Measurements from ENCODE around the gene C14orf132. TPM values are rescaled to one million over a fixed set of nuclear protein-coding genes. Genes with fewer than 3 reads are reported as not detected.

The C14orf132 gene
- total RNA-seq, 2 donors from 2014 or later: 2.1 to 3.4 TPM

DNA sequence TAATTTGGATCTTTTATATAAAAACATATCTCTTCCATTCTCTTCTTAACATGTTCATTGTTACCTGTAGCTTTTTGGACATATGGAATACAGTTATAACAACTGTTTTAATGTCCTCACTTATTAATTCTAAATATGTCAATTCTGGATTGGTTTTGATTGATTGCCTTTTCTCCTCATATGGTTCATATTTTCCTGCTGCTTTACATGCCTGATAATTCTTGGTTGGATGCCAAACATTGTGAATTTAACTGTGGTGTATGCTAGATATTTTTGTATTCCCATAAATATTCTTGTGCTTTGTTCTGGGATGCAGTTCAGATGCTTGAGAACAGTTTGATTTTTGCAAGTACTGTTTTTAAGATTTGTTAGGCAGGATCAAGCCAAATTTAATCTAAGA is 10.8 kb downstream of the C14orf132 start:
- Mint-ChIP-seq H3K36me3 (ENCODE audit: insufficient read depth in 2 of 2) (no peaks in the 10 kb centered on the region), H3K9me3 (no peaks in the 10 kb centered on the region), H3K27ac (no peak overlapping the region), H3K4me1 (ENCODE audit: low read depth) (no peaks in the 10 kb centered on the region), H3K27me3 (ENCODE audit: low read depth) (no peaks in the 10 kb centered on the region), H3K4me3 (no peak overlapping the region)
- DNase-seq: no peak
- ATAC-seq (replicated peaks in 1 of 2): no peak

DNA sequence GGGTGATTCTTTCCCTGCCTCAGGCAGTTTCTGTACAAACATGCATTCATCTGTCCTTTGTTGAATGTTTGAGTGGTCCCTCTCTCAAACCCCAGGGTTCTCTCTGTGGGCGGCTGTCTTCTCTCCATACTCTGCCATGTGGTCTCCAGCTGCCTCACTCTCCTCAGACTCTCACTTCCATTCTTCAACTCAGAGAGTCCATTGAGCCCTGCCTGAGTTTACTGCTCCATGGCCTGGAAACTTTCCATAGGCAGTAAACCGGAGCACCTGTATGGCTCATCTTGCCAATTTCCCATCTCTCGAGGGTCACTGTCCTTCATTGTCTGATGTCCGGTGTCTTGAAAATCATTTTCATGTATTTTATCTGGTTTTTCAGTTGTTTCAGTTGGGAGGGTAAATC is 11.3 kb downstream of the C14orf132 start:
- no peaks in the 10 kb centered on the region for H3K27me3 Mint-ChIP-seq (ENCODE audit: low read depth)
- H3K27ac Mint-ChIP-seq: no peak overlapping the region
- H3K9me3 Mint-ChIP-seq: no peaks in the 10 kb centered on the region
- DNase-seq (no peak), ATAC-seq (replicated peaks in 1 of 2) (no peak)
- no peaks in the 10 kb centered on the region for H3K36me3 Mint-ChIP-seq (ENCODE audit: insufficient read depth in 2 of 2)
- H3K4me3 Mint-ChIP-seq: no peak overlapping the region
- no peaks in the 10 kb centered on the region for H3K4me1 Mint-ChIP-seq (ENCODE audit: low read depth)

GRCh38 chr14:96051231-96051630 is 12.1 kb downstream of the C14orf132 start:
- ATAC-seq (replicated peaks in 1 of 2): no peak
- DNase-seq: no peak
- Mint-ChIP-seq H3K27me3 (ENCODE audit: low read depth) (no peaks in the 10 kb centered on the region), H3K9me3 (no peaks in the 10 kb centered on the region), H3K36me3 (ENCODE audit: insufficient read depth in 2 of 2) (no peaks in the 10 kb centered on the region), H3K4me1 (ENCODE audit: low read depth) (no peaks in the 10 kb centered on the region), H3K4me3 (no peak overlapping the region), H3K27ac (no peak overlapping the region)

GRCh38 chr14:96051642-96052540 is 12.7 kb downstream of the C14orf132 start:
- DNase-seq: no peak
- Mint-ChIP-seq H3K27ac (no peak overlapping the region), H3K36me3 (ENCODE audit: insufficient read depth in 2 of 2) (no peaks in the 10 kb centered on the region), H3K4me3 (no peak overlapping the region), H3K9me3 (no peaks in the 10 kb centered on the region), H3K27me3 (ENCODE audit: low read depth) (no peaks in the 10 kb centered on the region), H3K4me1 (ENCODE audit: low read depth) (no peaks in the 10 kb centered on the region)
- no peak for ATAC-seq (replicated peaks in 1 of 2)

DNA sequence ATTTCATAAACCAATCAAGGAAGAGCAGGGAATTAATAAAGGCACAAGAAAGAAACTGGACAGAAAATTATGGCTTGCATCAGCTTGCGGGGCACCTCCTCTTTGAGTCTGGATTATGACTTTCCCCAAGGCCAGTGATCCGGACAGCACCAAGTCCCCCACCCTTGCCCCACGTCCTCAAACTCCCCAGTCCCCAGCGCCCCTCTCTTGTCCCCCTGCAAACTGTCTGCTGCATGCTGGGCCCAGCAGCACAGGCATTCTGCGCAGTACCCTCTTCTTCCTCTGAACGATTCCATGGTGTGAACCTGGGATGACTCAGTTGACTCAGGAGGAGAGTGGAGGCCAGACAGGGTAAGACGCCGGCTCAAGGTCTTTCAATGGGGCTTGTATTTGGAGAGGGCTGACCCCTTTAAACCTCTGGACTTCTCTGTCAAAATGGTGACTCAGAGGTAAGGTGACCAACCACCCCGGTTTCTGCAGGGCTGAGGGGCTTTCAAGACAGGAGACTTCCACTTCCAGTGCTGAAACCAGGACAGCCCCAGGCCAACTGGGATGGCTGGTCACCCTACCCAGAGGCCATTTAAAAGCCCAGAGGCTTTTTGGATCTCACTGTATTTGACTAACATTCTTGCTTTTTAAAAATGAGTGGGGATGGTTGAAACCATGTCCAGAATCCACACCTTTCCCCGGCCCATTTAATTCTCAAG is 13.5 kb downstream of the C14orf132 start:
- no peak overlapping the region for H3K4me3 Mint-ChIP-seq
- no peaks in the 10 kb centered on the region for H3K36me3 Mint-ChIP-seq (ENCODE audit: insufficient read depth in 2 of 2)
- no peaks in the 10 kb centered on the region for H3K27me3 Mint-ChIP-seq (ENCODE audit: low read depth)
- no peaks in the 10 kb centered on the region for H3K4me1 Mint-ChIP-seq (ENCODE audit: low read depth)
- no peak overlapping the region for H3K27ac Mint-ChIP-seq
- DNase-seq (no peak), ATAC-seq (replicated peaks in 1 of 2) (no peak)
- H3K9me3 Mint-ChIP-seq: no peaks in the 10 kb centered on the region

DNA sequence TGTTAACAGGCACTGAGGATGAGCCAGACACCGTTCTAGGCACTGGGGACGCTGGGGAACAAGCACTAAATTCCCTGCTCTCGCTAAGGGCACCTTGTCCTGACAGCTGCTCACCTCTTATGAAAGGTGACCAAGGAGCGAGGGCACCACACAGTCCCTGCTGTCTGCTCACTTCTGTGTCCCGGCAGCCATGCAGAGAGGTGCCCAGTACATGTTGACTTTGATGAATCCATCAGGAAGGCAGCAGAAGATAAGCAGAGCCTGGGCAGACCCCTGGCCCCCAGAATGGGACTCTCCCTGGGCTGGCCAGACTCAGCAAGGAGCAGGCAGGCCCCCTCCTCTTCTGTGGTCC is 14.1 kb downstream of the C14orf132 start:
- DNase-seq: no peak
- Mint-ChIP-seq H3K9me3 (no peaks in the 10 kb centered on the region), H3K4me3 (no peak overlapping the region), H3K36me3 (ENCODE audit: insufficient read depth in 2 of 2) (no peaks in the 10 kb centered on the region), H3K27me3 (ENCODE audit: low read depth) (no peaks in the 10 kb centered on the region), H3K4me1 (ENCODE audit: low read depth) (no peaks in the 10 kb centered on the region), H3K27ac (no peak overlapping the region)
- no peak for ATAC-seq (replicated peaks in 1 of 2)

GRCh38 chr14:96053600-96054381 is 14.6 kb downstream of the C14orf132 start:
- no peaks in the 10 kb centered on the region for H3K4me1 Mint-ChIP-seq (ENCODE audit: low read depth)
- no peak overlapping the region for H3K4me3 Mint-ChIP-seq
- DNase-seq (no peak), ATAC-seq (replicated peaks in 1 of 2) (no peak)
- H3K9me3 Mint-ChIP-seq: no peaks in the 10 kb centered on the region
- H3K27ac Mint-ChIP-seq: no peak overlapping the region
- H3K36me3 Mint-ChIP-seq (ENCODE audit: insufficient read depth in 2 of 2): no peaks in the 10 kb centered on the region
- H3K27me3 Mint-ChIP-seq (ENCODE audit: low read depth): no peaks in the 10 kb centered on the region

- H3K27me3 Mint-ChIP-seq (ENCODE audit: low read depth): no peaks in the 10 kb centered on the region
- H3K9me3 Mint-ChIP-seq: no peaks in the 10 kb centered on the region
- H3K27ac Mint-ChIP-seq: no peak overlapping the region
- H3K4me3 Mint-ChIP-seq: no peak overlapping the region
- H3K4me1 Mint-ChIP-seq (ENCODE audit: low read depth): no peaks in the 10 kb centered on the region
- DNase-seq (no peak), ATAC-seq (replicated peaks in 1 of 2) (no peak)
- no peaks in the 10 kb centered on the region for H3K36me3 Mint-ChIP-seq (ENCODE audit: insufficient read depth in 2 of 2)
These were observed 15.5 kb downstream of the C14orf132 start for GRCh38 chr14:96054661-96055060.

- H3K4me1 Mint-ChIP-seq (ENCODE audit: low read depth): no peaks in the 10 kb centered on the region
- DNase-seq (no peak), ATAC-seq (replicated peaks in 1 of 2) (no peak)
- H3K27me3 Mint-ChIP-seq (ENCODE audit: low read depth): no peaks in the 10 kb centered on the region
- no peak overlapping the region for H3K4me3 Mint-ChIP-seq
- no peaks in the 10 kb centered on the region for H3K9me3 Mint-ChIP-seq
- no peak overlapping the region for H3K27ac Mint-ChIP-seq
- H3K36me3 Mint-ChIP-seq (ENCODE audit: insufficient read depth in 2 of 2): no peaks in the 10 kb centered on the region
These were observed 16.0 kb downstream of the C14orf132 start for GRCh38 chr14:96055065-96055752.

GRCh38 chr14:96055753-96056508 is 16.8 kb downstream of the C14orf132 start:
- no peaks in the 10 kb centered on the region for H3K36me3 Mint-ChIP-seq (ENCODE audit: insufficient read depth in 2 of 2)
- H3K27me3 Mint-ChIP-seq (ENCODE audit: low read depth): no peaks in the 10 kb centered on the region

DNA sequence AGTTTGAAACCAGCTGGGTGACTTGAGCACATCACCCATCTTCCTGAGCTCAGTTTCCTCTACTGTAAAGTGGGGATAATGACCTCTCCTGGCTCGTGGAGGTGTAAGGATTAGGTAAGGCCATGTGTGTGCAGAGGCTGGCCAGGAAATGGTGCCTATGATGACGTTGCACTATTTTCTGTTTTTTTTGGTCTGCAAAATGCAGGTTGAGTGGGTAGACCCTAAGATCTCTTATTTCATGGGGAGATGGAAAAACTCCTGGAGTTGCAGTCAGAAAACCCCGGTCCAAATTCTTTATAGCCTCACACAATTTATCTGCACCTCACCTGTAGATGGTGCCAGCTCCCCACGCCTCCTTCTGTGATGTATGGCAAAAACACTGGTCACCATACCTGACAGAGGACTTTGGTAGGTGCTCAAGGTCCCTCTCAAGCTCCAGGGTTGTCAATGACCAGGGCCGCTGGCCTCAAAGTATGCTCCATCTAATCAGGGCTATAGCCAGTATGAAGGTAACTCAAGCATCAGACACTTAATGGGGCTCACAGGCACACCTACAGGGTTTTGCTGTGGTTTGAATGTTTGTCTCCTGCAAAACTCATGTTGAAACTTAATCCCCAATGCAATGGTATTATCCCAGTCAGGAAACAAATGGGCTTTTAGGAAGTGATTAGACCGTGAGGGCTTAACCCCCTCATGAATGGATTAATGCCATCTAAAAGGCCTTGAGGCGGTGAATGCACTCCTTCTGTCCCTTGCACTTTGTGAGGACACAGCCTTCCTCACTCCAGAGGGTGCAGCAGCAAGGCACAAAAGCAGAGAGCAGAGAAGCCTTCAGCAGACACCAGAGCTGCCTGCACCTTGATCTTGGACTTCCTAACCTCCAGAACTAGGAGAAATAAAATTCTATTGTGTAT is 17.6 kb downstream of the C14orf132 start:
- H3K27me3 Mint-ChIP-seq (ENCODE audit: low read depth): no peaks in the 10 kb centered on the region
- no peaks in the 10 kb centered on the region for H3K36me3 Mint-ChIP-seq (ENCODE audit: insufficient read depth in 2 of 2)
- no peak overlapping the region for H3K27ac Mint-ChIP-seq
- no peaks in the 10 kb centered on the region for H3K4me1 Mint-ChIP-seq (ENCODE audit: low read depth)
- ATAC-seq (replicated peaks in 1 of 2) (no peak), DNase-seq (no peak)
- no peak overlapping the region for H3K4me3 Mint-ChIP-seq
- H3K9me3 Mint-ChIP-seq: no peaks in the 10 kb centered on the region

More at GRCh38 chr14:96055753-96056508, 16.8 kb downstream of the C14orf132 start:
- Mint-ChIP-seq H3K4me1 (ENCODE audit: low read depth) (no peaks in the 10 kb centered on the region), H3K27ac (no peak overlapping the region), H3K9me3 (no peaks in the 10 kb centered on the region), H3K4me3 (no peak overlapping the region)
- ATAC-seq (replicated peaks in 1 of 2) (no peak), DNase-seq (no peak)
